GM08714 (cell line): ENCODE data around the gene COG3.
A peak's percentile ranks its signal among the peaks of the same experiment; 100 is the strongest.
"Not testable (repeated sequence)": the region's sequence is repeated elsewhere in the genome, so short reads cannot be mapped to it uniquely, and the experiment has no call there.

Experiments used
- H3K4me3 ChIP-seq: fragments of 200-500 bp; sonication (Bioruptor generic); 2 replicates; pipeline ENCODE4 v1.5.1; 2014; ENCODE audit warnings: mild to moderate bottlenecking, low read length, inconsistent platforms
- ZNF274 ChIP-seq: IDR thresholded peaks from 2 replicates; pipeline ENCODE4 v1.6.1; 2012; ENCODE audit warnings: mild to moderate bottlenecking, low read depth, low read length

COG3 gene, protein sequence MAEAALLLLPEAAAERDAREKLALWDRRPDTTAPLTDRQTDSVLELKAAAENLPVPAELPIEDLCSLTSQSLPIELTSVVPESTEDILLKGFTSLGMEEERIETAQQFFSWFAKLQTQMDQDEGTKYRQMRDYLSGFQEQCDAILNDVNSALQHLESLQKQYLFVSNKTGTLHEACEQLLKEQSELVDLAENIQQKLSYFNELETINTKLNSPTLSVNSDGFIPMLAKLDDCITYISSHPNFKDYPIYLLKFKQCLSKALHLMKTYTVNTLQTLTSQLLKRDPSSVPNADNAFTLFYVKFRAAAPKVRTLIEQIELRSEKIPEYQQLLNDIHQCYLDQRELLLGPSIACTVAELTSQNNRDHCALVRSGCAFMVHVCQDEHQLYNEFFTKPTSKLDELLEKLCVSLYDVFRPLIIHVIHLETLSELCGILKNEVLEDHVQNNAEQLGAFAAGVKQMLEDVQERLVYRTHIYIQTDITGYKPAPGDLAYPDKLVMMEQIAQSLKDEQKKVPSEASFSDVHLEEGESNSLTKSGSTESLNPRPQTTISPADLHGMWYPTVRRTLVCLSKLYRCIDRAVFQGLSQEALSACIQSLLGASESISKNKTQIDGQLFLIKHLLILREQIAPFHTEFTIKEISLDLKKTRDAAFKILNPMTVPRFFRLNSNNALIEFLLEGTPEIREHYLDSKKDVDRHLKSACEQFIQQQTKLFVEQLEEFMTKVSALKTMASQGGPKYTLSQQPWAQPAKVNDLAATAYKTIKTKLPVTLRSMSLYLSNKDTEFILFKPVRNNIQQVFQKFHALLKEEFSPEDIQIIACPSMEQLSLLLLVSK

DNA sequence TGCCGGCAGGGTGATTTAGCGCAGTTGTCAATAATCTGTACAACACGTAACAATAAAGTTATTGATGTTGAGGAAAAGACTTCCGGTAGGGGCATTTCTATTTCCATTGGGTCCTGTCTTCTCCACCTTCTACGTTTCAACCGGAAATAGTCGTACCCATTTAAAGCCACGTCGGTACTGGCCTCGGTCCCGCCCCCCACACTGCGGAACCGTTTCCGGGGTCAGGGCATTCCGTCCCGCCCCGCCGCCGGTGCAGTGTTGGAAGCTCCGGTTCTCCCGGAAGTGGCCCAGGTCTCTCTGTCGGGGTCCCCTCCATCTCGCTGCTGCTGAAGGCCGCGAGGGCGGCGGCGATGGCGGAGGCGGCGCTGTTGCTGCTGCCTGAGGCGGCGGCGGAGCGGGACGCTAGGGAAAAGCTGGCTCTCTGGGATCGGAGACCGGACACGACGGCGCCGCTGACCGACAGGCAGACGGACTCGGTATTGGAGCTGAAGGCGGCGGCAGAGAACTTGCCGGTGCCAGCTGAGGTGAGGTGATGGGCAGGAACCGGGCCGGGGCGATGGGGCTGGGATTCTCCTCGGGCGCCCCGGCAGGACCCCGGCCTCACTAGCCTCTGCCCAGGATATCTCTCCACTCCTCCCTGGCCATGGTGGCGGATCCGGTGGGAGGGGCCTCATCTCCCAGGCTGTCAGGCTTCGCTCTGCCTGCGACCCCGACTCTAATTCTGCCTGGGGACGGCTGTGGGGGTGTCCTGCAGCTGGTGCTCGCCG lies at the start of gene COG3:
TSS of gene COG3 (plus strand) at position 253 of the 767 bp plus-strand sequence. CDS start at position 351, 98 bp downstream.
- no peak for TF ChIP-seq ZNF274
- H3K4me3 ChIP-seq = peak within 1 kb of the TSS; percentile 69

DNA sequence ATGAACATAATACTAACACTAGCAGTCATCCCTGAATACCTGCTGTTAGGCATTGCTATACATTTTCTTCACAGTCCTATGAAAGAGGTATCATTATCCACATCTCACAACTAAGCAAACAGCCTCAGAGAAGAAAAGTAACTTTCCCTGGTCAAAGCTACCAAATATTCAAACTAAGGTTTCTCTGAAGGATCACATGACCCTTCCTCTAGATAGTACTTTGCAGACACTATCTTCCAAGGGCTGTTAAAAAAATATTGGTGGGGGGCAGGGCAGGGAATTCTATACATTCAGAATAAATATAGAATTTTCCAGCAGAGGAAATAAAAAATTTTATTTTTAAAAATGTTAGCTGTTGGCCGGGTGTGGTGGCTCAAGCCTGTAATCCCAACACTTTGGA lies 49.6 kb upstream of the COG3 start:
- TF ChIP-seq ZNF274 = no peak
- H3K4me3 ChIP-seq = no peak overlapping the region

DNA sequence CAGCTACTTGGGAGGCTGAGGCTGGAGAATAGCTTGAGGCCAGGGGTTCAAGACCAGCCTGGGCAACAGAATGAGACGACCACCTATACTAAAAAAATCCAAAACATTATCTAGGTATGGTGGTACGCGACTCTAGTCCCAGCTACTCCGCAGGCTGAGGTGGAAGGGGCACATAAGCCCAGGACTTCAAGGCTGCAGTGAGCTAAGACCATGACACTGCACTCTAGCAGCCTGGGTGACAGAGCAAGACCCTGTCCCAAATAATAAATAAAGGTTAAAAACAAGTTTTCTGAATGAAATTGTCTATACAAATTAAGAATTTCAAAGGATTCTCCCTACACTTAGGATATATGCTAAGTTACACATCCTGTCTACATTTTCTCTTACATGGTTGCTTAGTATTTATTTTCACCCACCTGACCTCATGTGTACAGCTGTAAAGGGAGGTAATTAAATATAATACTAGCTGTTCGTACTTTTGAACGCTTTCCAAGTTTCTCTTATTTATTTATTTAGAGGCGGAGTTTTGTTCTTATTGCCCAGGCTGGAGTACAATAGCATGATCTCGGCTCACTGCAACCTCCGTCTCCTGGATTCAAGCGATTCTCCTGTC lies 48.1 kb upstream of the COG3 start:
- H3K4me3 ChIP-seq = peak overlapping the region; percentile 79
- no peak for TF ChIP-seq ZNF274

DNA sequence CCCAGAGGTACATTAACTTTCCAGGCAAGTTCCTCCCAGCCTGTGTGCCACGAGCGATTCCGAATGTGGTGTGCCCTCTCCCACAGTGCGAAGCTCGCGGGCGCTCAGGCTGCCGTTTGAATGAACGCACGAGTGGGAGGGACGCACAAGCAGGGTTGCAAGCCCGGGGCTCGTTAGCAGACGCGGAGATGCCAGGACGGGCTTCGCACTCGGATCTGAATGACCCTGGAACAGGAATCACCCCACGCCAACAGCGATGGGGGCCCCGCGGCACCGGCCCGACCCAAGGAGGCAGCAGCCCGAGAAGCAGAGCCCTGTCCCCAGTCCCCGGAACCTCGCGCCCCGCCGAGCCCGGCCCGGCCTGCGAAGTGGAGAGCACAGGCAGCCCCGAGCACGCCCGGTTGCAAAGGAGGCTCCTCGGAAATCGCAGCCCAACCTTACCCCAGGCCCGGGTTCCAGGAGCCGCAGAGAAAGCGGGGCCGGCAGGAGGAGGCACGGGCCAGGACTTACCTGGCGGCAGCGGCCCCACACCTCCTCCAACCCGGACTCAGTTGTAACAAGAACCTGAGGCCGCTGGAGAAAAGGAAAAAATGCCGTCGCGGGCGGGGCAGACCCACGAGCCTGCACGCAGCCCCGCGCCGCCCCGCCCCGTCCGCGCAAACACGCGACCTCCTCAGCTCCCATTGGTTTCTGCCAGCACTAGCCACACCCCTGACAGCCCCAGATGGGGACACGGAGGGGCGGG lies 46.8 kb upstream of the COG3 start, which contains the start of gene SLC25A30:
TSS of gene SLC25A30 (minus strand) at position 584 of the 745 bp plus-strand sequence. CDS start 6,948 bp downstream, outside the sequence.
- H3K4me3 ChIP-seq = peak within 1 kb of the TSS; percentile 79
- no peak for TF ChIP-seq ZNF274

DNA sequence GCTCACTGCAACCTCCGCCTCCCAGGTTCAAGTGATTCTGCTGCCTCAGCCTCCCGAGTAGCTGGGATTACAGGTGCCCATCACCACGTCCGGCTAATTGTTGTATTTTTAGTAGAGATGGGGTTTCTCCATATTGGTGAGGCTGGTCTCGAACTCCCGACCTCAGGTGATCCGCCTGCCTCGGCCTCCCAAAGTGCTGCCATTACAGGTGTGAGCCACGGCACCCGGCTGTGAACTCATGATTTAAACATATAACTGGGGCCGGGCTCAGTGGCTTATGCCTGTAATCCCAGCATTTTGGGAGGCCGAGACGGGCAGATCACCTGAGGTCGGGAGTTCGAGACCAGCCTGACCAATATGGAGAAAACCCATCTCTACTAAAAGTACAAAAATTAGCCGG lies 45.4 kb upstream of the COG3 start:
- not testable (repeated sequence) for H3K4me3 ChIP-seq

DNA sequence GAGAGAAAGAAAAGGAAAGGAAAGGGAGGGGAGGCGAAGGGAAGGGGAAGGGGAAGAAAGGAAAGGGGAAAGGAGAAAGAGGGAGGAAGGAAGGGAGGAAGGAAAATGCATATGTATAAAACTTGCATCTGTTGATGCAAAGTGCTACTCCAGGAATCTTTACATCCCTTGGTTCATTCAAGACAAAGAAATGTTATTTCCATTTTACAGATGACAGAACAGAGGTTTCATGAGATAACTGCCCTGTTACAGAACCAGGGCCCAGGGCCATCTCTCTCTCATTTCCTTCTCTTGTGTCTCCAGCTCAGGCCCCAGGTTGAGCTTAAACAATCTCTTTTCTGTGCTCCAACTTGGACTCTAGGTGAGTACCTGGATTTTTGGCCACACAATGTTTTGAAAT lies 44.8 kb upstream of the COG3 start:
- no peak overlapping the region for H3K4me3 ChIP-seq
- no peak for TF ChIP-seq ZNF274

DNA sequence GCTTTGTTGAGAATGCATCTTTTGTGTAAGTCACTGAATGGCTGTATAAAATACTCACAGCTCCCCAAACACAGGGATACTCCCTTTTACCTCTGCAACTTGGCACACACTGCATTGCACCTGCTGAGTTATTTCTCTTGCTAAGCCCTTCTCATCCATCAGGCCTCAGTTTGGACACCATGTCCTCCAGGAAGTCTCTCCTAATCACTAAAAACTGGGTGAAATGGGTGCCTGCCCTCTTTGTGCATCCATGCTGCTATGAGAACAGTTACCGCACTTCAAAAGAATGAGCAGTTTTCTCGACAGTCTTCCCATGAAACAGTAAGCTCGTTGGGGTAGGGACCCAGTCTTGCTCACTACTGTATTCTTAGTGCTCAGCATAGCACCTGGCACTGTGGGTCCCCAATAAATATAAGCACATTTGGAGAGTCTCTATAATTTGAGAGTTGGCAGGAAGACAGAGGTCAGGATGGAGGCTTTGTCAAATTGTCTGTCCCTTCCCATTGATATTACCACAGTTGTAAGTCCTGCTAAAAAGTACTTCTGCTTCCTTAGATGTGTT lies 41.9 kb upstream of the COG3 start:
- no peak for TF ChIP-seq ZNF274

DNA sequence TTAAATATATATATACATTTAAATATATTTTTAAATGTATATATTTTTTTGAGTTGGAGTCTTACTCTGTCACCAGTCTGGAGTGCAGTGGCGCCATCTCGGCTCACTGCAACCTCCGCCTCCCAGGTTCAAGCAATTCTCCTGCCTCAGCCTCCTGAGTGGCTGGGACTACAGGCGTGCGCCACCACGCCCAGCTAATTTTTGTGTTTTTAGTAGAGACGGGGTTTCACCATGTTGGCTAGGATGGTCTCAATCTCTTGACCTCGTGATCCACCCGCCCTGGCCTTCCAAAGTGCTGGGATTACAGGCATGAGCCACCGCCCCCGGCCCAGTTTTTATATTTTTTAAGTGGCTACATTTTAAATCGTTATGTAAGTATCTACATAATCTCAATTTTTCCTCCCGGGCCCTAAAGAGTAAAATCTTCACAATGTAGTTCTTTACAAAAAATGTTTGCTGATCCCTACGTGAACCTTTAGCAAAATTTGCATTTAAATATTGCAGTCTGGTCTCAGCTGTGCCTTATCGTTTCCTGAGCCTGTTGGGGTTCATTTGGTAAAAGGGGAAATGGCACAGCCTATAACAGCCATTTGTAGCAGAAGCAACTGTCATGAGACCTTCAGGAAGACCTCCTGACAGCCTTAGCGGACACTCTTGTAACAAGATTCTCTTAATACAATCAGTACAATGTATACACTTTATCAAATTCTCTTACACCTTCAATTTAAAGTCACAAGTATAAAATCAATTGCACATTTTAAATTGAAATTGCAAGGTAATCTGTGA lies 38.5 kb upstream of the COG3 start:
- not testable (repeated sequence) for H3K4me3 ChIP-seq

More for the DNA sequence above, 41.9 kb upstream of the COG3 start:
- no peak overlapping the region for H3K4me3 ChIP-seq

DNA sequence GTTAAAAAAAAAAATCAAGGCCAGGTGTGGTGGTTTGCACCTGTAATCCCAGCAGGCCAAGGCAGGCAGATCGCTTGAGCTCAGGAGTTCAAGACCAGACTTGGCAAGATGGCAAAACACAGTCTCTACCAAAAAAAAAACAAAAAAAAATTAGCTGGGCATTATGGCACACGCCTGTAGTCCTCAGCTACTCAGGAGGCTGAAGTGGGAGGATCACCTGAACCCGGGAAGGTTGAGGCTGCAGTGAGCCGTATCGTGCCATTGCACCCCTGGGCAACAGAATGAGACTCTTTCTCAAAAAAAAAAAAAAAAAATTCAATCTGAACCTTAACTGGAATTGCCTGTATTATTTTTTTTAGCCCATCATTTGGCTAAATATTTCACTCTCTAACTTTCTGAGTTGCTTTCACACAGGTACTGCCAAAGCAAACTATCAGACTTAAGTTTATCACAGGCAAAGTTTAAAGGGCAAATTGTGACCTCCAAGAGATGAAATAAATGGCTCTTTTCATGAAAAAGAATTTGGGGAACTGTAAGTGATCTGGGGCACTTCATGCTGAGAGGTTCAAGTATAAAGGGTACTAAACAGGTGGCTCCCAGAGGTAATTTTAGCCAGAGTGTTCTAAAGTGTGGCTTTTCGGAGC lies 31.9 kb upstream of the COG3 start:
- TF ChIP-seq ZNF274 = no peak
- H3K4me3 ChIP-seq = no peak overlapping the region

DNA sequence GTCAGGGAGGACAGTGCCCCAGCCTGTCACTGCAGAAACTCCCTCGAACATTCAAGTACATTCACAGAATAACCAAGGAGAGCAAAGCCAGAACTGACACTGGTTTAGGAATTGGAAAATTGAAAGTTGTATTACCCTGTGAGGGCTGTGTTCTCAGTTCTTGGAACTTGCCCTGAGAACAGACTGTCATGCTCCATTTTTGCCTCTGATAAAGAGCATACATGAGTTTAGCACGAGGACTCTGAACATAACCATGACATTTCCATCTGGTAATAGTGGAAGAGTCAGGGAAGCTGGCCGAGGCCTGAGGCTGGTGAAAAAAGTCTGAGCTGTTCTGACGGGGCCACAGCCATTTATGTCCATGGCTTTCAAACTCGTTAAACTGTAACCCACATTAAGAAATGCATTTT lies 31.4 kb upstream of the COG3 start:
- no peak overlapping the region for H3K4me3 ChIP-seq
- no peak for TF ChIP-seq ZNF274

DNA sequence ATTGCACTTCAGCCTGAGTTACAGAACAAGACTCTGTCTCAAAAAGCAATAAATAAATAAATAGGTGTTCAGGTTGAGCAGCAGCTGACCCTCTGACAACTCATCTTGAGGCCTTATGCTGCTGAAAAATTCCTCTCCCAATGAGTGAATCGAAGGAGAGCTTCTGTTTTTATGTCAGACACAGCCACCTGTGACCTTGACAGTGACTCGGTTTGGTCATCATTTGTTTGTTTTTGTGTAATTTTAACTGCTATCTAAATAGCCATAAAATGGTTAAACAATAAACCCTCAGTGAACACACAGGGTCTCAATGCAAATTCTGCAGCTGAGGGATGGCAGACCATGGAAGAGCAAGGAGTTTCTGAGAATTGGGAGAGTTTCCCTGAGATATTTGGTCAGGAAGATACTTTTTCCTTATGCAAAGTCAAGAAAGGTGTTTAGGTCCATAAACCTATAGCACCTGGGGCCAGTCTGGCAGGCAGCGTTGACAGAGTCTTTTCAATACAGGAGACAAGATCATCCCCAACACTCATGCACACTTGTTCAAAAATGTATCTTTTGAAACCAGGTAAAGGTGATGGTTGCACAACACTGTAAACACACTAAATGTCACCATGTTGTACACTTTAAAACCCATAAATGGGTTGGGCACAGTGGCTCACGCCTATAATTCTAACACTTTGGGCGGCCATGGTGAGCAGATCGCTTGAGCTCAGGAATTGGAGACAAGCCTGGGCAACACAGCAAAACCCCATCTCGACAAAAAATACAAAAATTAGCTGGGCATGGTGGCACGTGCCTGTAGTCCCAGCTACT lies 30.0 kb upstream of the COG3 start:
- TF ChIP-seq ZNF274 = no peak
- H3K4me3 ChIP-seq = no peak overlapping the region
